OCI-LY7 (cell line): ENCODE measurements around the gene ARMH4.

Experiments used
- EZH2phosphoT487 ChIP-seq: fragments of 200-600 bp; sonication (generic); IDR thresholded peaks from 2 replicates; pipeline ENCODE4 v1.6.1; 2018; ENCODE audit warnings: low read depth, borderline replicate concordance, mild to moderate bottlenecking, mixed run types, antibody characterized with exemption, low read length, moderate library complexity, mixed read lengths
- TF ChIP-seq, protein P1 (sequence below): fragments of 200-600 bp; sonication (generic); conservative IDR thresholded peaks from 2 replicates; pipeline ENCODE4 v1.5.1; 2014; ENCODE audit warnings: mild to moderate bottlenecking, antibody characterized with exemption, low read length, moderate library complexity, mixed read lengths

DNA sequence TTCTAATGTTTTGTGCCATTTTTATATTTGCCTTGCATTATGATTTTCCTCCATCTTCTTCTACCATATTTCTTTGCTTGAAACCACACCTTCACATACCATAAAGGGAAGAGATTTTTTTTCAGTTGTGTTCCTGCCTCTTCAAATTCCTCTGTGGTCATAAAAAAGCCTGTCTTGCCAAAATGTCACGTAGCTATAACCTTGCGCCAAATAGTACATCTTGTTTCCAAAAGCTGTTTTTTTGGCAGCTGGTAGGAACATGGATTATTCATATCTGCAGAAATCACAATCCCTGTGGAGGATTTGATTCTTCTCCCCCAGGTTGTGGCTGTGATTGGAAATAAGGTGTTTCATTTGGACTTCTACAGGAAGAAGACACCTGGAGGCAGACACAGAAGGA is 152.5 kb downstream of the ARMH4 start:
- TF ChIP-seq, protein P1, sequence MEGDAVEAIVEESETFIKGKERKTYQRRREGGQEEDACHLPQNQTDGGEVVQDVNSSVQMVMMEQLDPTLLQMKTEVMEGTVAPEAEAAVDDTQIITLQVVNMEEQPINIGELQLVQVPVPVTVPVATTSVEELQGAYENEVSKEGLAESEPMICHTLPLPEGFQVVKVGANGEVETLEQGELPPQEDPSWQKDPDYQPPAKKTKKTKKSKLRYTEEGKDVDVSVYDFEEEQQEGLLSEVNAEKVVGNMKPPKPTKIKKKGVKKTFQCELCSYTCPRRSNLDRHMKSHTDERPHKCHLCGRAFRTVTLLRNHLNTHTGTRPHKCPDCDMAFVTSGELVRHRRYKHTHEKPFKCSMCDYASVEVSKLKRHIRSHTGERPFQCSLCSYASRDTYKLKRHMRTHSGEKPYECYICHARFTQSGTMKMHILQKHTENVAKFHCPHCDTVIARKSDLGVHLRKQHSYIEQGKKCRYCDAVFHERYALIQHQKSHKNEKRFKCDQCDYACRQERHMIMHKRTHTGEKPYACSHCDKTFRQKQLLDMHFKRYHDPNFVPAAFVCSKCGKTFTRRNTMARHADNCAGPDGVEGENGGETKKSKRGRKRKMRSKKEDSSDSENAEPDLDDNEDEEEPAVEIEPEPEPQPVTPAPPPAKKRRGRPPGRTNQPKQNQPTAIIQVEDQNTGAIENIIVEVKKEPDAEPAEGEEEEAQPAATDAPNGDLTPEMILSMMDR = no peak
- no peak for TF ChIP-seq EZH2phosphoT487
